Measurements from ENCODE around the gene ULK4.
"Not testable (repeated sequence)": the region's sequence is repeated elsewhere in the genome, so short reads cannot be mapped to it uniquely, and the experiment has no call there.

The ULK4 gene

DNA sequence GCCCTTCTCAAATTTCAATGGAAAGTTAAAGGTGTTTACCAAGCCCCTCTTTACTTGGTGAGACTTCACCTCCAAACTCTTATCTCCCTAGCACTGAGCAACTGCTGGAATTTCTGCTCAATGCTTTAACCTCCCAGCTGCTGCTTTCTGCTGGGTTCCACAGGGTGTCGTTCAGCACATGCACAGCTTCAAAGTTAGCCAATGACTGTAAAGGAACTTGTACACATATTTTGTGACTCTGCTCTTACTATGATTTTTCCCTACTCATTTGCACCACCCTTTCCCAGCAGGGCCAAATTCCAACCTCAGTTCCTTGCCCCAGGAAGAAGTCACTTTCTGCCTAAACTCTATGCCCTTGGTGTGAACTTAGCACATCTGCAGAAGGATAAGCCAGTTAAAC lies 89.7 kb downstream of the ULK4 start:
- DNase-seq (no peak), ATAC-seq (replicated peaks) (no peak)
- Mint-ChIP-seq H3K4me3 (no peak overlapping the region), H3K4me1 (no peaks in the 10 kb centered on the region), H3K27ac (no peak overlapping the region), H3K27me3 (no peaks in the 10 kb centered on the region), H3K36me3 (peaks cover 33 to 35% of the 10 kb centered on the region in 2 donors), H3K9me3 (peaks cover 0 to 1% of the 10 kb centered on the region in 2 donors)

DNA sequence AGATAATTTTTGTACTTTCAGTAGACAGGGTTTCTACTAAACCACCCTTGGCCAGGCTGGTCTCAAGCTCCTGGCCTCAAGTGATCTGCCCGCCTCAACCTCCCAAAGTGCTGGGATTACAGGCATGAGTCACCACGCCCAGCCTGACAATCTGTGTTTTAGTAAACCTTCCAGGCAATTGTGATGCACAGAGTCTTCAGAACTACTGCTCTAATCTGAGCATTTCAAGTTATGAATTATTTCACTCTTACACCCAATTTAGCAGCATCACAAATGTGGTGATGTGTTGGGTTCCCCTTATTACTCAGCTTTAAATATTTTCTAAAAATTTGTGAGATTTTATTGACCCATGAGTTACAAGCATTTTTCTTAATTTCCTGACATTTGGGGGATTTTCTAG lies 94.4 kb downstream of the ULK4 start:
- DNase-seq (no peak), ATAC-seq (replicated peaks) (no peak)
- Mint-ChIP-seq H3K27ac (no peak overlapping the region), H3K9me3 (peaks cover 0 to 1% of the 10 kb centered on the region in 2 donors), H3K4me3 (no peak overlapping the region), H3K27me3 (no peaks in the 10 kb centered on the region), H3K36me3 (peaks cover 39 to 42% of the 10 kb centered on the region in 2 donors), H3K4me1 (no peaks in the 10 kb centered on the region)

DNA sequence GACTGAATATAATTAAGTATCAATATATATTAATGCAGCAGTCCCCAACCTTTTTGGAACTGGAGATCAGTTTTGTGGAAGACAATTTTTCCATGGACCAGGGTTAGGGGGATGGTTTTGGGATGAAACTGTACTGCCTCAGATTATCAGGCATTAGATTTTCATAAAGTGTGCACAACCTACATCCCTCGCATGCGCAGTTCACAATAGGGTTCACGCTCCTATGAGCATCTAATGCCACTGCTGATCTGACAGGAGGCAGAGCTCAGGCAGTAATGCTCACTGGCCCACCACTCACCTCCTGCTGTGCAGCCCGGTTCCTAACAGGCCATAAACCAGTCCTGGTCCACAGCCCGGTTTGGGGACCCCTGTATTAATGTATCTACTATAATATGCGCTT lies 95.6 kb downstream of the ULK4 start:
- no peak for DNase-seq
- Mint-ChIP-seq H3K4me1 (no peaks in the 10 kb centered on the region), H3K27ac (no peak overlapping the region), H3K4me3 (no peak overlapping the region), H3K27me3 (no peaks in the 10 kb centered on the region), H3K36me3 (peaks cover 35 to 40% of the 10 kb centered on the region in 2 donors), H3K9me3 (peaks cover 0 to 1% of the 10 kb centered on the region in 2 donors)
- no peak for ATAC-seq (replicated peaks)

DNA sequence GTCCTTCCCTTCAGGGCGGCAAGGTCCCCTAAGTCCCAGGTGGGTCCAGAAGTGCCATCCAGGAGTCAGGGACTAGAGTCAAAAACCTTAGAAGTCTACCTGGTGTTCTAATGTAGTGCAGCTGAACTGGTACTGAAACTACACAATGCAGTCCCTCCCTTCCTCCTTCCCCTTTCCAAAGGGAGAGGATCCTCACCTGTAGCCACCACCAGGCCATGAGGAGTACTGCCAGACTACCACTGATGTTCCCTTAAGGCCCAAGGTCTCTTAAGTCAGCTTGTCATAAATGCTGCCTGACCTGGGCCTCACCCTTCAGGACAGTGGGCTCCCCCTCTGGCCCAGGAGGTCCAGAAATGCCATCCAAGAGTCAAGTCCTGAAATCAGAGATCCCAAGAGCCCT lies 98.9 kb downstream of the ULK4 start:
- Mint-ChIP-seq H3K27ac (no peak overlapping the region), H3K4me1 (no peaks in the 10 kb centered on the region), H3K27me3 (no peaks in the 10 kb centered on the region), H3K4me3 (no peak overlapping the region), H3K9me3 (peaks cover 4 to 5% of the 10 kb centered on the region in 2 donors), H3K36me3 (peaks cover 33 to 45% of the 10 kb centered on the region in 2 donors)
- DNase-seq (no peak), ATAC-seq (replicated peaks) (no peak)

DNA sequence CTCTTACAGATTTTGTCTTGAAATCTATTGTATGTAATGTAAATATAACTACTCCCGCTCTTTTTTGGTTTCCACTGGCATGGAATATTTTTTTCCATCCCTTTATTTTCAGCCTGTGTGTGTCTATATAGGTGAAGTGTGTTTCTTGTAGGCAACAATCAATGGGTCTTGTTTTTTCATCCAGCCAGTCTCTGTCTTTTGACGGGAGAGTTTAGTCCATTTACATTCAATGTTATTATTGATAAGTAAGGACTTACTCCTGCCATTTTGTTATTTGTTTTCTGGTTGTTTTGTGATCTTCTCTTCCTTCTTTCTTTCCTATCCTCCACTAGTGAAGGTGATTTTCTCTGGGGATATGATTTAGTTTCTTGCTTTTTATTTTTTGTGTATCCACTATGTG lies 101.4 kb downstream of the ULK4 start:
- not testable (repeated sequence) for H3K4me3 Mint-ChIP-seq; DNase-seq; ATAC-seq (replicated peaks); H3K27me3 Mint-ChIP-seq; H3K9me3 Mint-ChIP-seq; H3K27ac Mint-ChIP-seq; H3K4me1 Mint-ChIP-seq
- peaks cover 29 to 44% of the 10 kb centered on the region in 2 donors for H3K36me3 Mint-ChIP-seq

DNA sequence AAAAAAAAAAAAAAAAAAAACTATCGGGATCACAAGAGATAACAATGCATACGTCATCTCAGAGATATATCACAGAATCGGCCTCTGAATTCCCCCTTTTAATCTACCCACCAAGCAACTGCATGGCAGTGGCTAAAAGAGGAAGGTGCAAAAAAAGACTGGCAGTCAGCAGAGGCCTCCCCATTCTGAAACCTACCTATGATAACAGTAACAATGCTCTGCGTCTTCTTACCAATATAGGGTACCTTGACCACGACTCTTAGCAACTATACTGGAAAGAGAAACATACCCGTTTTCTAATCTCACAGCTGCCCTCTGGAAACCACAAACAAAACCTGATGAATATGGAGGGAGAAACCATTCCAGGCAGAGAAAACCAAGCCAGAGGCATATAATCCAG lies 106.9 kb downstream of the ULK4 start:
- Mint-ChIP-seq H3K4me1 (peaks cover 0 to 5% of the 10 kb centered on the region in 2 donors), H3K36me3 (peaks cover 21 to 25% of the 10 kb centered on the region in 2 donors), H3K27me3 (no peaks in the 10 kb centered on the region), H3K9me3 (no peaks in the 10 kb centered on the region), H3K27ac (no peak overlapping the region), H3K4me3 (no peak overlapping the region)
- ATAC-seq (replicated peaks) = no peak
- no peak for DNase-seq

DNA sequence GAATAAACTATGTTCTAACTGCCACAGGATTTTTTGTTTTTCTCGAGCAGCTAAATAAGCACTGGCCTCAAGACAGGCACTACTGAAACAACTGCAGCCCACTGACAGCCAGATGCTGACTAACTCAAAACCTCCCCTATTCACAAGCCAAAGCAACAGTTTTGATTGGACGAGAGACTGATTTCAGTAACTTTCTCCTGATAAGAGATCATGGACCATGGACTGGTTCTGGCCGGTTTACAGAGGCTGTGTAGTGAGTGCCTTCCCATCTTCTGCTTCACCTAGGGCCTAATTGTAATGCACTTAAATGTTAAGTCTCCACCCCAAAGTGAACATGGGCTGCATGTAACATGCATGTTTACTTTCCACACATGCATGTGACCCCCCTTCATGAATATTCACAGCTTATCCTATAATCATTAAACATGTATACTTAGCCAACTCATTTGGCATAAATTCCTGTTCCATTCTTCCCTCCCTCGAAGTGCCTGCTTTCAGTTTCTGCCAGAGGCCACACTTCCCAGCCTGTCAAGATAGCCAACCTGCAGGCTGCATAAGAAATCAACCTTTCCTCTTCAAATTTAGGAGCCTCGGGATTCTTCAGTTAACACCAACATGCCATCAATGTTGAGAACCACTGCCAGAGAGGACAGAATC lies 108.2 kb downstream of the ULK4 start:
- H3K4me3 Mint-ChIP-seq = no peak overlapping the region
- no peak overlapping the region for H3K27ac Mint-ChIP-seq
- no peak for DNase-seq
- peaks cover 18% of the 10 kb centered on the region in 2 donors for H3K36me3 Mint-ChIP-seq
- peaks cover 3 to 5% of the 10 kb centered on the region in 2 donors for H3K4me1 Mint-ChIP-seq
- H3K27me3 Mint-ChIP-seq = no peaks in the 10 kb centered on the region
- no peak for ATAC-seq (replicated peaks)
- peaks cover 0 to 3% of the 10 kb centered on the region in 2 donors for H3K9me3 Mint-ChIP-seq

DNA sequence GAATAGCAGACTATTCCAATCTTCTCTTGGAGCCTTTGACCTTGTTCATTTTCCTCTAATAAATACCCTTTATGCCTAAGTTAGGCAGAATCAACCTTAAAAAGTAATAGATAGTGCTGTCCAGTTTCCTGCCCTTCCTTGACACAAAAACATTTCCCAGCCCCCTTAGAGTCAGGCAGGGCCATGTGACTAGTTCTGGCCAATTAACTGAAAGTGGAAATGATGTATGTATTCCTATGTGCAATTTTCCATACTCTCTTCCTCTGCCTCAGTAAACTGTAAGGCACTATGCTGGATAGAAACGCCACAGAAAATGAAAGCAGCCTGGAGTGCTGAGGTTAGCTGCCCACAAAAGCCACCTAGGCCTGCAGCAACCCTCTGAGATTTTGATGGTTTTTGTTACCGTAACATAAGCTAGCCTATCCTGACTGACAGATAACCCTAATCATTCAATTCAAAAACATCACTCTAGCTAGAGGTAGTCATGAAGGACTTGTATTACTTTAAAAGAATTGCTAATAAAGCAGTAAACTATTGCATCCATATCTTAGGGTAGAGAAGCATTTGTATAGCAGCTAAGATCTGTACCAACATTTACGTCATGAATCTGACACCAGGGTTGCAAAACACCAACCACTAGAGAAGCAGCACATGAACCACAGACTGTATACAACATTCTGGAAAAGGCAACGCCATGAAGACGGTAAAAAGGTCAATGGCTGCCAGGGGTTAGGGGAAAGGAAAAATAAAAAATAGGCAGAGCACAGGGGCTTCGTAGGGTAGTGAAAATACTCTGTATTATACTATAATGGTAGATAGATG lies 112.9 kb downstream of the ULK4 start:
- no peaks in the 10 kb centered on the region for H3K27me3 Mint-ChIP-seq
- H3K4me1 Mint-ChIP-seq = peaks cover 3 to 4% of the 10 kb centered on the region in 2 donors
- no peak for DNase-seq
- H3K27ac Mint-ChIP-seq = no peak overlapping the region
- ATAC-seq (replicated peaks) = no peak
- H3K36me3 Mint-ChIP-seq = peaks cover 14% of the 10 kb centered on the region in 2 donors
- H3K4me3 Mint-ChIP-seq = no peak overlapping the region
- peaks cover 0 to 3% of the 10 kb centered on the region in 2 donors for H3K9me3 Mint-ChIP-seq

DNA sequence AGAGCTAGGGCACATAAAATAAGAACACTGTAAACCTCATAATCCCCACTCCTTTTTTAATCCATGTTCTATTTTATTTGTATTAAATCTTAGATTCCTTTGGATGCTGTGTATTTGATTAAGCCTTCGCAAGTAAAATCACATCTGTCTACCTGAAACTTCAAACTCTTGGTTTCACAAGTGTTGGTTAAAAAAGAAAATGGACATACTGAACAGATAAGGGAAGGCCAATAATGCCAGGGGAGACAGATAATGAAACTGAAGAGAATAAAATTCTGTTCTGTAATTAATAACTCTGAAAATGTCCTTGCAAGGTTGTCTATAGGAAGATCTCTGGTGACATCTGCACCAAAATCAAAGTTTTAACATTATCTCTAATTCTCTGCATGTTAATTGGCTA lies 114.2 kb downstream of the ULK4 start:
- Mint-ChIP-seq H3K27ac (no peak overlapping the region), H3K36me3 (peaks cover 16 to 24% of the 10 kb centered on the region in 2 donors), H3K27me3 (no peaks in the 10 kb centered on the region), H3K9me3 (peaks cover 3 to 4% of the 10 kb centered on the region in 2 donors), H3K4me1 (peaks cover 0 to 4% of the 10 kb centered on the region in 2 donors), H3K4me3 (no peak overlapping the region)
- ATAC-seq (replicated peaks) = no peak
- no peak for DNase-seq

DNA sequence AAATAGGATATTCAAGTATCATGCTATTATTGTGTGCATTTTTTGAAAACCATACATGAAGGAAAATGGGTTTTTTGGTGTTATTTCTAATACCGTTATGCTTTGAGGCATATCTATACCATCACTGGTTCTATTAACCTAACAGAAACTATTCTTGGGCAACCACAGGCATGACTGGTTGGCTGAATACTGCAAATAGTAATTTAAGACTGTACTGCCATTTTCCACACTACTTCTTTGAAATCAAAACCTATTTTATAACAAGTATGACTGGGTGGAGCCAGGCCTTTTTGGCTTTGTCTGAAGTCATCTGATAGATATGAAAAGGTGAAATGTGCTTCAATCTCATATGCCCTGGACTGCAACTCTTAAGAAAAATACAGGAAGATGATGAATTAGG lies 115.1 kb downstream of the ULK4 start:
- peak; percentile 23 to 52 for ATAC-seq (replicated peaks)
- H3K4me3 Mint-ChIP-seq = no peak overlapping the region
- peaks cover 7% of the 10 kb centered on the region in 2 donors for H3K9me3 Mint-ChIP-seq
- H3K36me3 Mint-ChIP-seq = peaks cover 20 to 28% of the 10 kb centered on the region in 2 donors
- H3K27ac Mint-ChIP-seq = no peak overlapping the region
- peaks cover 0 to 4% of the 10 kb centered on the region in 2 donors for H3K4me1 Mint-ChIP-seq
- no peaks in the 10 kb centered on the region for H3K27me3 Mint-ChIP-seq
- DNase-seq = no peak

DNA sequence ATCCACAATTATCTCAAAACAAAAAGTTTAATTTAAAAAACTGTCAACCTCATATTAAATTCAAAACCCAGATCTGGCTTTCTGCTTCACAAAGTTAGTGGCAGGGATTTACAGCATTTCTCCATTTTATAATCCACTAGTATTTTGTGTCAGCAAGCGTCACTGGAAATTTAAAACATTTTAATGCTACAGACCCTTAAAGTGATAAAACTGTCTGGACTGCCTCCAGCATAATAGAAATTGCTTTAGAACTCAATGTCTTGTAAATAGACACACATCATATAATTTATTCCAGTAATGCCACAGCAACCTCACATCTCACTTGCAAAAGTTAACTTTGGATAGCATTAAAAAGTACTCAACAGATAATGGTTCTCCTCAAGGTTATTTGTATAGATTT lies 116.1 kb downstream of the ULK4 start:
- H3K4me3 Mint-ChIP-seq = no peak overlapping the region

DNA sequence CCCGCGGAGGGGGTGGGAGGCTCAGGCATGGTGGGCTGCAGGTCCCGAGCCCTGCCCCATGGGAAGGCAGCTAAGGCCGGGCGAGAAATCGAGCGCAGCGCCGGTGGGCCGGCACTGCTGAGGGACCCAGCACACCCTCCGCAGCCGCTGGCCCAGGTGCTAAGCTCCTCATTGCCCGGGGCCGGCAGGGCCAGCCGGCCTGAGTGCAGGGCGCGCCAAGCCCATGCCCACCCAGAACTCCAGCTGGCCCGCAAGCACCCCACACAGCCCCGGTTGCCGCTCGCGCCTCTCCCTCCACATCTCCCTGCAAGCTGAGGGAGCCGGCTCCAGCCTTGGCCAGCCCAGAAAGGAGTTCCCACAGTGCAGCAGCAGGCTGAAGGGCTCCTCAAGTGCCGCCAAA lies 117.6 kb downstream of the ULK4 start:
- not testable (repeated sequence) for H3K27ac Mint-ChIP-seq; H3K4me1 Mint-ChIP-seq; ATAC-seq (replicated peaks); H3K27me3 Mint-ChIP-seq; DNase-seq; H3K4me3 Mint-ChIP-seq
- Mint-ChIP-seq H3K9me3 (peaks cover 6 to 11% of the 10 kb centered on the region in 2 donors), H3K36me3 (peaks cover 24 to 36% of the 10 kb centered on the region in 2 donors)

More for the DNA sequence above, 116.1 kb downstream of the ULK4 start:
- no peak for DNase-seq
- no peak for ATAC-seq (replicated peaks)
- Mint-ChIP-seq H3K9me3 (peaks cover 7 to 11% of the 10 kb centered on the region in 2 donors), H3K27ac (no peak overlapping the region), H3K4me1 (peaks cover 0 to 4% of the 10 kb centered on the region in 2 donors), H3K27me3 (no peaks in the 10 kb centered on the region), H3K36me3 (peaks cover 18 to 27% of the 10 kb centered on the region in 2 donors)

DNA sequence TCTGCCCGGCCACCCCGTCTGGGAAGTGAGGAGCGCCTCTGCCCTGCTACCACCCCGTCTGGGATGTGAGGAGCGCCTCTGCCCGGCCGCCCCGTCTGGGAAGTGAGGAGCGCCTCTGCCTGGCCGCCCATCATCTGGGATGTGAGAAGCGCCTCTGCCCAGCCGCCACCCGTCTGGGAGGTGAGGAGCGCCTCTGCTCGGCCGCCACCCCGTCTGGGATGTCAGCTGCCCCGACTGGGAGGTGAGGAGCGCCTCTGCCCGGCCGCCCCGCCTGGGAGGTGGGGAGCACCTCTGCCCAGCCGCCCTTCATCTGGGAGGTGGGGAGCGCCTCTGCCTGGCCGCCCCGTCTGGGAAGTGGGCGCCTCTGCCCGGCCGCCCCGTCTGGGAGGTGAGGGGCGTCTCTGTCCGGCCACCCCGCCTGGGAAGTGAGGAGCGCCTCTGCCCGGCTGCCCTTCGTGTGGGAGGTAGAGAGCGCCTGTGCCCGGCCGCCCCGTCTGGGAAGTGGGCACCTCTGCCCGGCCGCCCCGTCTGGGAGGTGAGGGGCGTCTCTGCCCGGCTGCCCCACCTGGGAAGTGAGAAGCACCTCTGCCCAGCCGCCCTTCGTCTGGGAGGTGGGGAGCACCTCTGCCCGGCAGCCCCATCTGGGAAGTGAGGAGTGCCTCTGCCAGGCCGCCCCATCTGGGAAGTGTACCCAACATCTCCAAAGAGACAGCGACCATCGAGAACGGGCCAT lies 120.8 kb downstream of the ULK4 start:
- H3K36me3 Mint-ChIP-seq = peaks cover 27 to 49% of the 10 kb centered on the region in 2 donors

DNA sequence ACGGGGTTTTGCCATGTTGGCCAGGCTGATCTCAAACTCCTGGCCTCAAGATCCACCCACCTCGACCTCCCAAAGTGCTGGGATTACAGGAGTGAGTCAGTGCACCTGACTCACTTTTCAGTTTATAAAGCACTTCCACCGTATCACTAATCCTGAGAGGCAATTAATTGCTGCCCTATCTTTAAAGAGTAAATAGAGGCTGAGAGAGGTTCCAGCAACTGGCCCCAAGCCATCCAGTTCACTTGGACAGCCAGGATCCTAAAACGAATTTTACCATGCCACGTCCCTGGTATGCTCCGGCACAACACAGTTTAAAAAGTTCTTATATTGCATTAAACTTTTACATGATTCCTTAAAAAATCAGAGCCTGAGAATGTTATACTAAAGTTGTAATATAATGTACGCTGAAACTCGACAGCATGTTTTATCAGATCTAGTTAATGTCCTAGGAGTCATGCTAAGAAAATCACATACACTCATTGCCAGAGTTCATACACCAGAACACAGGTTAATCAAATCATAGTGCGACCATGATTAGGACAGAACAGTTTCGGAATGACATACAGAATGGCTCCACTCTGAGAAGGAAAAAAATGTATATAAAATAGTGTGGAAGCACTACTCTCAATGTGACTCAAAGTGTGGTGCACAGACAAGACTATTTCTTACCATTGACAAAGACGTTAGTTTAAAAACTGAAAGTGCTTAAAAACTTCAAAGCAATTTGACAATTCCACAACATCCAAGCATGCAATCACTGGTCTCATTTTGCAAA lies 125.4 kb downstream of the ULK4 start:
- ATAC-seq (replicated peaks) (peak in 1 of 2 donors; percentile 45), DNase-seq (no peak)
- Mint-ChIP-seq H3K9me3 (peaks cover 0 to 5% of the 10 kb centered on the region in 2 donors), H3K27me3 (no peaks in the 10 kb centered on the region), H3K4me3 (no peak overlapping the region), H3K4me1 (peaks cover 7 to 14% of the 10 kb centered on the region in 2 donors), H3K36me3 (peaks cover 37 to 48% of the 10 kb centered on the region in 2 donors), H3K27ac (no peak overlapping the region)

More for the DNA sequence above, 120.8 kb downstream of the ULK4 start:
- not testable (repeated sequence) for H3K27ac Mint-ChIP-seq; H3K4me3 Mint-ChIP-seq; DNase-seq; ATAC-seq (replicated peaks); H3K4me1 Mint-ChIP-seq; H3K27me3 Mint-ChIP-seq
- H3K9me3 Mint-ChIP-seq = peaks cover 4 to 11% of the 10 kb centered on the region in 2 donors

Measured in stimulated activated naive B cell treated with anti-CD40 and anti-IgM and Interleukin-4, amounts not matched to agents 10 μg/mL and 1 μg/mL and 100 μg/mL, for 72 hours (primary cell).